Transverse colon (tissue), 4 donors: ENCODE data around the gene CHID1. TPM values are rescaled to one million over a fixed set of nuclear protein-coding genes. Genes with fewer than 3 reads are reported as not detected.

ENCODE experiments used
- DNase-seq: peaks from one replicate; pipeline ENCODE4 v3.0.0-alpha.2; 2019
- H3K27ac ChIP-seq, 4 donors: fragments of 200-600 bp; sonication (generic); 2 replicates each; pipeline ENCODE4 v1.5.1; 2016 to 2018; ENCODE audit warnings: inconsistent platforms in 4 of 4
- H3K27me3 ChIP-seq: fragments of 200-600 bp; sonication (generic); 2 replicates; pipeline ENCODE4 v1.5.1; 2017; ENCODE audit warnings: inconsistent platforms
- H3K36me3 ChIP-seq, 4 donors: fragments of 200-600 bp; sonication (generic); 2 replicates each; pipeline ENCODE4 v1.5.1; 2017 to 2019; ENCODE audit warnings: inconsistent platforms in 4 of 4
- H3K4me1 ChIP-seq, 4 donors: fragments of 200-600 bp; sonication (generic); 2 replicates each; pipeline ENCODE4 v1.5.1; 2017 to 2020; ENCODE audit warnings: inconsistent platforms in 4 of 4
- H3K4me3 ChIP-seq, 4 donors: fragments of 200-600 bp; sonication (generic); 1 replicate in 1 of 4; 2 replicates in 3 of 4; pipeline versions ENCODE4 v1.5.1 to v1.6.1; 2017 to 2019; ENCODE audit warnings: inconsistent platforms in 4 of 4
- H3K9me3 ChIP-seq, 2 donors: fragments of 200-600 bp; sonication (generic); 2 replicates each; pipeline ENCODE4 v1.5.1; 2017 to 2019; ENCODE audit warnings: inconsistent platforms in 2 of 2
- EP300 ChIP-seq: sonication (generic); formaldehyde crosslinking; IDR thresholded peaks from one replicate; pipeline ENCODE4 v1.6.1; 2017; ENCODE audit warnings: antibody characterized with exemption, low read depth
- POLR2A ChIP-seq: fragments of 450-650 bp; IDR thresholded peaks from one replicate; pipeline ENCODE4 v1.6.1; 2016; ENCODE audit warnings: antibody characterized with exemption, mild to moderate bottlenecking, moderate library complexity
- POLR2AphosphoS5 ChIP-seq, 3 donors: sonication (generic); formaldehyde crosslinking; IDR thresholded peaks; one replicate each; pipeline ENCODE4 v1.6.1; 2016; ENCODE audit warnings: antibody characterized with exemption in 3 of 3
- WGBS, 2 donors: methylation state at CpG; one replicate each; pipeline ENCODE4 v1.1.5; 2018; ENCODE audit warnings: low coverage in 1 of 2; 5-methylcytosine and 5-hydroxymethylcytosine counted together
- in situ Hi-C, 4 donors: fragments of 200-750 bp; cut with MboI; loops; one replicate each; pipeline versions ENCODE4 v1.15.0 to v1.15.1; 2017; ENCODE audit warnings: low sequenced_read_pairs in 3 of 4, low pct_ligation_motif_present in 1 of 4, low pct_unique_long_range_greater_than_20kb in 1 of 4
- intact Hi-C: fragments of 100-400 bp; cut with DNase I; formaldehyde crosslinking; loops from one replicate; pipeline ENCODE4 v1.15.1; 2023; ENCODE audit warnings: low total_unique reads
- total RNA-seq, 4 donors: library from RNA; depleted of rRNA; stranded (reverse); fragments of >200 nt; gene quantifications; one replicate each; pipeline ENCODE4 v1.1.0, GENCODE V29; 2016
- TF ChIP-seq, protein P1 (sequence below), 5 experiments: fragments of 200-600 bp in 3 of 5; fragments of 450-650 bp in 2 of 5; sonication (generic) in 3 of 5; IDR thresholded peaks; 1 replicate in 2 of 5; 2 replicates in 3 of 5; pipeline ENCODE4 v1.5.1; 2016 to 2017; ENCODE audit warnings: antibody characterized with exemption in 5 of 5, inconsistent platforms in 3 of 5, mild to moderate bottlenecking in 2 of 5, moderate library complexity in 1 of 5

CHID1 gene
- total RNA-seq, 4 donors from 2014 or later = 15.3 to 58.2 (median 41.4) TPM

DNA sequence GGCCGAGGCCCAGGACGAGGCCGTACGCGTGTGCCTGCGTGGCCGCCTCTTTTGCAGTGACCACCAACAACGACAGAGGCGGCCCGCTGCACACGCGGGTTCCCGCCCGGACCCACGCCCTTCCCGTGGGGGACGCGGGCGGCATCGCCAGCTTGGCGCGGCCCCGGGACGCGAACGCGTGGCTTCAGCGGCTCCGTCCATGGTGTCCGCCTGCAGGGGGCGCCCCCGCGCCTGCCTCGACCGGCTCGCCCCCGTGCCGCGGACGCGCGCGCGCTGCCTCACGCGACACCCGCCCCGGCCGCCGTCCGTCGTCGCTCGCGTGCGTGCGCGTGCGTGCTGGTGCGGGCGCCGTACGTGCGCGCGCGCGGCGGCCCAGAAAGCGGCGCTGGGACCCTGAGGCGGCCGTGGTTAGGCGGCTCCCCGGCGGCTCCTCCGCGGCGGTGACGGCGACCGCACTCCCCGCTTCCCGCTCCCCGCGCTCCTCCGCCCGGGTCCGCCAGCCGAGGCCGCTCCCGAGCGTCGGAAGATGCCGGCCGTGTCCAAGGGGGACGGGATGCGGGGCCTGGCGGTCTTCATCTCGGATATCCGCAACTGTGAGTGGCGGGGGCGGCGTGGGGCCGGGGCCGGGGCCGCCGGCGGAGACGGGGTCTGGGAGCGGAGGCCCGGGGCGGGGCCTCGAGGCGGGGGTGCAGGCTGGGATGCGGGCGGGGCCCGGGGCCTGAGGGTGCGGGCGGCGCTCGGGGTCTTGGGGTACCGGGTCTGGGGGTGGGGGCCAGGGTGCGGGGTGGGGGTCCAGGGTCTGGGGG is 15.1 kb upstream of the CHID1 start, which contains the start of gene AP2A2:
TSS of gene AP2A2 (plus strand) at position 375 of the 806 bp plus-strand sequence. CDS start at position 527, 152 bp downstream.
- H3K9me3 ChIP-seq = no peaks in the 10 kb centered on the region
- peaks cover 26 to 46% (median 41%) of the 10 kb centered on the region in 4 donors for H3K4me1 ChIP-seq
- no peaks in the 10 kb centered on the region for H3K36me3 ChIP-seq
- 0% methylated on average over 24 of the region's 124 CpGs; no CpG with 5 or more reads in 1 of the 2 donors for WGBS, 2 donors
- in situ Hi-C loops = no loop called here
- intact Hi-C loops = no loop called here
- H3K27ac ChIP-seq = peak within 1 kb of the TSS; percentile 94 to 99 (median 98)
- TF ChIP-seq POLR2A = peak; percentile 52
- TF ChIP-seq, protein P1, sequence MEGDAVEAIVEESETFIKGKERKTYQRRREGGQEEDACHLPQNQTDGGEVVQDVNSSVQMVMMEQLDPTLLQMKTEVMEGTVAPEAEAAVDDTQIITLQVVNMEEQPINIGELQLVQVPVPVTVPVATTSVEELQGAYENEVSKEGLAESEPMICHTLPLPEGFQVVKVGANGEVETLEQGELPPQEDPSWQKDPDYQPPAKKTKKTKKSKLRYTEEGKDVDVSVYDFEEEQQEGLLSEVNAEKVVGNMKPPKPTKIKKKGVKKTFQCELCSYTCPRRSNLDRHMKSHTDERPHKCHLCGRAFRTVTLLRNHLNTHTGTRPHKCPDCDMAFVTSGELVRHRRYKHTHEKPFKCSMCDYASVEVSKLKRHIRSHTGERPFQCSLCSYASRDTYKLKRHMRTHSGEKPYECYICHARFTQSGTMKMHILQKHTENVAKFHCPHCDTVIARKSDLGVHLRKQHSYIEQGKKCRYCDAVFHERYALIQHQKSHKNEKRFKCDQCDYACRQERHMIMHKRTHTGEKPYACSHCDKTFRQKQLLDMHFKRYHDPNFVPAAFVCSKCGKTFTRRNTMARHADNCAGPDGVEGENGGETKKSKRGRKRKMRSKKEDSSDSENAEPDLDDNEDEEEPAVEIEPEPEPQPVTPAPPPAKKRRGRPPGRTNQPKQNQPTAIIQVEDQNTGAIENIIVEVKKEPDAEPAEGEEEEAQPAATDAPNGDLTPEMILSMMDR (IDR thresholded peaks at IDR 0.05) = peak; percentile 54 to 83 (median 75)
- no peak for TF ChIP-seq EP300
- TF ChIP-seq POLR2AphosphoS5 (IDR thresholded peaks at IDR 0.05) = peak in 2 of 3 donors; percentile 82 to 85
- peak within 1 kb of the TSS; percentile 76 to 99 (median 94) for H3K4me3 ChIP-seq
- DNase-seq = peak; percentile 93
- no peaks in the 10 kb centered on the region for H3K27me3 ChIP-seq

DNA sequence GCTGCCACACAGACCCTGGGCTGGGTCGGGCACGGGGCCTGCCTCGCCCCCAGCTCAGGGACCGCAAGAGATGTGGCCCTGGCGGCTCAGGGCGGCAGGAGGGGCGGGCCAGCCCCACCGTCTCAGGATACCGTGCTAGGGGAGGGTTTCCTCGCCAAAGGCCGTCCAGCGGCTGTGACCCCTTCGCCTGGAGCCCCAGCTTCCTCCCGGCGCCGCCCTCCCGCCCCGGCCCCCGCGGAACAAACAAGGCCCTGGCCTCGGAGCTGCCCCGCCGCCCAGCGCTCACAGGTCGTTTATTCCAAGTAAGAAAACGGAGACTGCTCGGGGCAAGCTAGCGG is 14.5 kb upstream of the CHID1 start:
- in situ Hi-C loops (no loop called here), intact Hi-C loops (no loop called here)
- H3K27me3 ChIP-seq = no peaks in the 10 kb centered on the region
- H3K9me3 ChIP-seq = no peaks in the 10 kb centered on the region
- H3K27ac ChIP-seq = peak overlapping the region; percentile 72 to 99 (median 98)
- TF ChIP-seq, protein P1 (IDR thresholded peaks at IDR 0.05) = no peak
- TF ChIP-seq POLR2AphosphoS5 (IDR thresholded peaks at IDR 0.05) (no peak), POLR2A (no peak), EP300 (no peak)
- DNase-seq = peak; percentile 23
- WGBS, 2 donors = 67% methylated on average over 12 of the region's 28 CpGs; no CpG with 5 or more reads in 1 of the 2 donors
- no peaks in the 10 kb centered on the region for H3K36me3 ChIP-seq
- H3K4me1 ChIP-seq = peaks cover 26 to 42% (median 37%) of the 10 kb centered on the region in 4 donors
- peak overlapping the region in 3 of 4 donors; percentile 92 to 99 (median 97) for H3K4me3 ChIP-seq

DNA sequence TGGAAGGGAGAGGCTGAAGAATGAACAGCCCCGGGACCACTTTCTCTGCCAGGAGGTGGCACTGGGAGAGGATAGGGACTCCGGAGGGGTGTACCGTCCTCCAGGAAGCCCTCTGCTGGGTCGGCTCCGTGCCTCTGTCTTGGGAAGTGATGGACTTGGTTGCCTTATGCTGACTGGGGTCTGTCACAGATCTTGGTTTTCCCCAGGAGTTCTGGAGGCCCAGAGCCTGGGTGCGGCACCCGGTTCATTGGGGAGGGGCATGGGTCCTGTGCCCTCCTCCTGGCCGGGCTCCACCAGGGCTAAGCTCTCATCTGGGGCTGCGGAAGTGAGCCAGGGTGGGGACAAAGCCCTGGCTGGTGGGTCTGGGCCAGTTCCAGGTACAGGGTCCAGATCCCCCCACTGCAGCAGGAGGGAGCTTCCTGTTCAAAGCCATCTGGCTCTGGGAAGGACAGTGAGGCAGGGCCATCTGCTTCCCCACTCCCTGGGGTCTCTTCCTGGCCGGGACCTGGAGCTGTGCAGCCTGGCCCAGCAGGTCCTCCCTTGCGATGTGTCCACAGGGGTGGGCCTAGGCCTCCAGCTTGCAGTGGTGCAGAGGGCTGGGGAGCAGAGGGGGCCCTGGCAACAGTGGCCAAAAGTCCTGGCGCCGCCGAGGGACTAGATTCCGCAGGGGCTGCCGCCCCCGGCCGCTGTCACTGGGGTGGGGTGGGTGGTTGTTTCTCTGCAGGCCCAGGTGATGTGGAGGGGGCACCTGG is 14.0 kb upstream of the CHID1 start:
- H3K27ac ChIP-seq = peak overlapping the region; percentile 72 to 99 (median 98)
- H3K4me1 ChIP-seq = peaks cover 24 to 37% (median 32%) of the 10 kb centered on the region in 4 donors
- no peaks in the 10 kb centered on the region for H3K36me3 ChIP-seq
- WGBS, 2 donors = 82% methylated on average over 14 of the region's 18 CpGs; no CpG with 5 or more reads in 1 of the 2 donors
- in situ Hi-C loops (loop anchor here in 1 of 4 donors (25.0 kb wide), 1 partner anchor 113 kb away; the partner anchor contains the start of gene MUC6), intact Hi-C loops (no loop called here)
- no peaks in the 10 kb centered on the region for H3K27me3 ChIP-seq
- H3K4me3 ChIP-seq = no peak overlapping the region
- TF ChIP-seq EP300 (no peak), POLR2A (no peak), POLR2AphosphoS5 (IDR thresholded peaks at IDR 0.05) (no peak)
- TF ChIP-seq, protein P1 (IDR thresholded peaks at IDR 0.05) = no peak
- no peaks in the 10 kb centered on the region for H3K9me3 ChIP-seq
- no peak for DNase-seq
